Left ventricle myocardium superior (tissue), 1 donor: ENCODE measurements around the gene FAM90A1. TPM values are rescaled to one million over a fixed set of nuclear protein-coding genes. Genes with fewer than 3 reads are reported as not detected.
"Not testable (repeated sequence)": the region's sequence is repeated elsewhere in the genome, so short reads cannot be mapped to it uniquely, and the experiment has no call there.

Experiments
- ATAC-seq: fragments of 200-7000 bp; cut with Tn5 transposase; one replicate; pipeline ENCODE4 v1.9.1; 2020; ENCODE audit warnings: mild to moderate bottlenecking, moderate library complexity
- DNase-seq: peaks from one replicate; pipeline ENCODE4 v3.0.0-alpha.2; 2020
- intact Hi-C: fragments of 100-400 bp; cut with micrococcal nuclease; formaldehyde crosslinking; loops from one replicate; pipeline ENCODE4 v1.11.0; 2022
- total RNA-seq: library from RNA; stranded (reverse); fragmentation: NEBNext Ultra II Directional; extraction: Animal tissue kit (Norgen Biotek cat#: 25700); gene quantifications from one replicate; pipeline ENCODE4 v1.2.1, GENCODE V29; 2021
- donor health status: DM: no; HTN: yes; CAD: no; lungs with severe emphysema.

The FAM90A1 gene
- total RNA-seq, 1 donor from 2014 or later = not detected

- DNase-seq, intact Hi-C loops, ATAC-seq: not testable (repeated sequence)
Observed at GRCh38 chr12:8235316-8236157, 8.1 kb upstream of the FAM90A1 start.

GRCh38 chr12:8234746-8235145, 7.3 kb upstream of the FAM90A1 start:
- intact Hi-C loops, ATAC-seq: not testable (repeated sequence)

GRCh38 chr12:8233935-8234495, 6.6 kb upstream of the FAM90A1 start:
- DNase-seq, intact Hi-C loops: not testable (repeated sequence)

More at GRCh38 chr12:8234746-8235145, 7.3 kb upstream of the FAM90A1 start:
- not testable (repeated sequence) for DNase-seq

GRCh38 chr12:8233300-8233855, 6.0 kb upstream of the FAM90A1 start:
- DNase-seq, intact Hi-C loops, ATAC-seq: not testable (repeated sequence)

More at GRCh38 chr12:8233935-8234495, 6.6 kb upstream of the FAM90A1 start:
- ATAC-seq = not testable (repeated sequence)

DNA sequence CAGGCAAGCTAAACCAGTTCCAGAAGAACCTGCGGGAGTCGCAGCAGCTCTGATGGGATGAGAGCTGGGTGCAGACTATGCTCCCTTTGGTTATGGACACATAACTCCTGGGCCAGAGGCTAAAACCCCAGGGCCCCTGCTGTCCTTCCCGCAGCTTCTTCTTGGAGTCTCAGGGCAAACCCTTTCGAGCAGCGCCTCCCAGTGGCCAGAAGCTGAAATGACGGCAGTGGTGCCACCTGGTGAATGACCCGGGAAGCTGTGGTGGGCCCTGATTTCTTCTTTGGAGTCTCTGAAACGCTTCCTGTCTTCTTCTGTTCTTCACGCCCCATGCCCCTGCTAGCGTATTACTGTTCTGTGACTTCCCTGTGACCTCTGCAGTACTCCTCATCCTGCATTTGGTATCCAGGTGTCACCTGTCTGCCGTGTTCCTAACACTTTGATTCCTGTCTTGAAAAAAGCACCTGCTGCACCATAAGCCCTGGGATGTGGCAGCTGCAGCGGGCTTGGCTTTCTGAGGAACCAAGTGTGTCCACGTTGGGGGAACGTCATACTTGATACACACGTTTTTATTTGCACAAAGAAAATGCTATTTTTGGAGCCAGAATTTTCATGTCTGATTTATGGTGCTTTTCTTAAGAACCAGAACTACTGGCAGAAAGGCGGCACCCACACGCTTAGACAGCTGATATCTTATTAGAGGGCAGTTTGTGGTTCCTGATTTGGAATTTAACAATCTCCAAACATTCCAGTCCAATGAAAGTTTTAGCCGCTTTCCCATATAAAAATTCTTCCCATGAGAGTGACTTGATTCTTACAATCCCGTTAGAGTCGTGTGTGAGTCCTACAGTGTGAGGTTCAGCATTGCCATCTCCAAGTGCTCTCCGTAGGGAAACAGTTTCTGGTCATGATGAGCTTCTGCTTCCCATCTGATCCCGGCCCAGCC, 4.5 kb upstream of the FAM90A1 start:
- ATAC-seq, intact Hi-C loops: not testable (repeated sequence)
- DNase-seq = peak; percentile 48

DNA sequence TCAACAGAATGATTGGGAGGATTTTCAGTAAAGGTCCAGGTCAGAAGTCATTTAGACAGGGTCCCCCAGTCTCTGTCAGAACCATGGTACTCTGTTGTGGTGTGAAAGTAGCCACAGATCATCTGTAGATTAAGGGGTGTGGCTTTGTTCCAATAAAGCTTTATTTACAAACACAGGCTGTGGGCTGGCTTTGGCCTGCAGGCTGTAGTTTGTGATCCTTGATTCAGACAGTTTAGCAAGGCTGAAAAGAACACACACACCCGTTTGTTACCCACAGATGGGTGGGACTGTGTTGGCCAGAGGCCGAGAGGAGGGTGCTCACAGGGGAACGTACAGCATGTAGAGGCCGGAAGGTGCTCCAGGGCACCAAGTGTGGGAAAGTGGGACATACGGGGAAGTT, 3.6 kb upstream of the FAM90A1 start:
- intact Hi-C loops, ATAC-seq, DNase-seq: not testable (repeated sequence)

DNA sequence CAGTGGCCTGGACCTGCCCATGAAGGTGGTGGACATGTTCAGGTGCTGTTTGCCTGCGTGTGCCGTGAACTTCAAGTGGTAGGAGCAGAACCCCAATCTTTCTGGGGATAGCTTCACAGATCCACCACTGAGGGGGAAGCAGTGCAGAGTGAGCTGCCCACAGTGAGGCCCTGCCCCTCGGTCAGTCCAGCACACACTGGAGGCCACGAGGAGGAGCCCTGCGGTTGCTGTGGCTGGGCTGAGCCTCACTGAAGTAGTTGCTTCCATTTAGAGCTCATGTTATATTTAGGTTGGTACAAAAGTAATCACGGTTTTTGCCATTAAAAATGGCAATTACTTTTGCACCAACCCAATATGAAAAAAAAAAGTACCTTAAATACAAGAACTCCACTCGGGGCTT, 2.1 kb upstream of the FAM90A1 start:
- intact Hi-C loops, DNase-seq, ATAC-seq: not testable (repeated sequence)

DNA sequence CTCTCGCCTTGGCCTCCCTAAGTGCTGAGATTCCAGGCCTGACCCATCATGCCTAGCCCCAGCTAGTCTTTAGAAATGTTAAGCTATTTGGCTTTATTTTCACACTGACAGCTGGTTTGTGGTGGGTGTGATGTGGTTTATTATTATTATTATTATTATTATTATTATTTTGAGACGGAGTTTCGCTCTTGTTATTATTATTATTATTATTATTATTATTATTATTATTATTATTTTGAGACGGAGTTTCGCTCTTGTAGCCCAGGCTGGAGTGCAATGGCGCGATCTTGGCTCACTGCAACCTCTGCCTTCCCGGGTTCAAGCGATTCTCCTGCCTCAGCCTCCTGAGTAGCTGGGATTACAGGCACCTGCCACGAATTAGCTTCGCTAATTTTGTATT, 1.2 kb upstream of the FAM90A1 start:
- intact Hi-C loops, DNase-seq, ATAC-seq: not testable (repeated sequence)

GRCh38 chr12:8227732-8228077, 287 bp upstream of the FAM90A1 start:
- ATAC-seq, DNase-seq, intact Hi-C loops: not testable (repeated sequence)

DNA sequence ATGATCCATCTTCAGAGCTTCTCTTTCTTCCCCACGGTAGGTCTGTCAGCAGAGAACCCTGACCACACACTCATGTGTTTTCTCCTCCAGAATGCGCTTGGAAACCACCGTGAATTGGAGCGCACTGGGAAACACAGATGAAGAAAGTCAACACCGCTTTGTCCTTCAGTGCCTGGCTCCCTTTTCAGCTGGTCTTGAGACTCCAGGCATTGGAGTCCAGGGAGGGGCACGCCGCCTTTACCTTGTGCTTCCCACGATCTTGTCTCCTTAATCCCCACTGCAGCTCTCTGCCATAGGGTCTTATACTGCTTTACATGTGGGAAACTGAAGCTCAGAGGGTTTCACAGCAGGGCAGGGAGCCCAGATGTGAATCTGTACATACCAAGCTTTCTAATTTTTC, 1.1 kb downstream of the FAM90A1 start:
- ATAC-seq (no peak), DNase-seq (no peak)
- intact Hi-C loops = no loop called here

- intact Hi-C loops, DNase-seq, ATAC-seq: not testable (repeated sequence)
Observed at GRCh38 chr12:8224782-8225181, 2.6 kb downstream of the FAM90A1 start.

DNA sequence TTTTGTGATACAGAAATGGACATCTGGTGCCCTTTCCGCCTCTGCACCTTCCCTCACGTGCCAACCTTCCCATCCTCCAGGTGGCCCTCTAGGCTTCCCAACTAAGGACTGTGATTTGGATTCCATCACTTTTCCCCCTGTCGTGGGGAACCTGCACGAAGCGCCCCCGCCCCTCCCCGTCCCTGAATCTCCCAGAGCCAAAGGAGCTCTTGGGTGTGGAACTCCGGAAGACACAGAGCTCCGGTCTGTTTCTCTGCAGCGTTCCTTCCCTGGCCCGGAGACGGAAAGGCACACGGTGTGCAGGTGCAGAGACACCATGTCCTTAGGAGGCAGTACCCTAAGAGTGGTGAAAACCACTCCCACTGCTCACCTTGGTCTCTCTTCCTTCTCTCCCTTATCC, 3.8 kb downstream of the FAM90A1 start:
- ATAC-seq, intact Hi-C loops, DNase-seq: not testable (repeated sequence)

DNA sequence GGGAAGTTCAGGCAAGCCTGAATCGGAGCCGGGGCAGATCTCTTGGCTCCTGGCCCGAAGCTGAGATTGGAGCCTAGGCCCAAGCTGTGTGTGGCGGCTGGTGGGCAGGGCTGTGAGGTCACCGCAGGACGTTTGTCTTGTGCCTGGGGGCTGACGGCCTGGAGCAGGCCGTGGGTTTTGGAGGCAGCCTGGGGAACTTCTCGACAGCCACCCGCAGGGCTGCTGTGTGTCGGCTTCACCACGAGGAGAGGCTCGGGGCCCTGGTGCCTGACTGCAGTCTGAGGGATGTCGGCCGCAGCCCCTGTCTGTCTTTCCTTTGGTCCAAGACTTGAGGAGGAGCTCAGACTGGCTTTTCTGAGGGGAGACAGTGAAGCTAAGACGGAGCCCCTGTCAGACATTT, 5.1 kb downstream of the FAM90A1 start:
- ATAC-seq, intact Hi-C loops, DNase-seq: not testable (repeated sequence)

DNA sequence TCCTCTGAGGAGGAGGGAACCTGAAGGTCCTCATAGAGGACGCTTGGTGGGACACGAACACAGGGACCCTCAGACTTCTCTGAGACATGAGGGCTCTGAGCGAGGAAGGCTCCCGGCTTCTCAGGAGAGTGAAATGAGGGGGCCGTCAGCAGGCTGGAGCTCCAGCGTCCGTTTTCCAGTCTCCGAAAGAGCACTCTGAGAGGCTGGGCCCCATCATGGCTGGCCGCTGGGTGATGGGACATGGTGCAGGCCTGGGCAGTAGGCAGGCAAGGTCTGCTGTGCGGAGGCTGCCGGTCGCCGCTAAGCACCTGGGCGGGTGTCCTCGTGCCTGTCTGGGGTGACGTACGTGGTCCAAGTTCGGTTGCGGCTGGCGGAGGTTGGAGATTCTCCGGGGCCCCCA, 5.6 kb downstream of the FAM90A1 start:
- intact Hi-C loops, ATAC-seq, DNase-seq: not testable (repeated sequence)

DNA sequence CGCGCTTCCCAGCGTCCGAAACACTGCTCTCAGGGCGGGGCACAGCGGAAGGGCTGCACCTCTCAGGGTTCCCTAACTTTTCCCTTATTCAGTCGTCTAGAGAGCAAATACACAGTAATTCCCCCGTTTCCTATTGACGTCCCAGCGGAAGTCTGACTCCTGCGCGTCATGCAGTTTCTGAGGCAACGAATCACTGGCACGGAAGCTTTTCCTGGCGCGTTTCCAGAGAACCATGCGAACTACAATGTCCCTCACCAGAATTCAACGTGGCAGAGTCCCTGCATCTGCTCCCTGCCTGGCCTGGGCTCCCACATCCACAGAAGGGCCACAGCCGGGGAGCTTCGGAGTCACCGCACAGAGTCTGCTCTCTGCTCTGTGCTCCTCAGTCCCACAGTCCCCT, 6.0 kb downstream of the FAM90A1 start:
- ATAC-seq, intact Hi-C loops, DNase-seq: not testable (repeated sequence)

DNA sequence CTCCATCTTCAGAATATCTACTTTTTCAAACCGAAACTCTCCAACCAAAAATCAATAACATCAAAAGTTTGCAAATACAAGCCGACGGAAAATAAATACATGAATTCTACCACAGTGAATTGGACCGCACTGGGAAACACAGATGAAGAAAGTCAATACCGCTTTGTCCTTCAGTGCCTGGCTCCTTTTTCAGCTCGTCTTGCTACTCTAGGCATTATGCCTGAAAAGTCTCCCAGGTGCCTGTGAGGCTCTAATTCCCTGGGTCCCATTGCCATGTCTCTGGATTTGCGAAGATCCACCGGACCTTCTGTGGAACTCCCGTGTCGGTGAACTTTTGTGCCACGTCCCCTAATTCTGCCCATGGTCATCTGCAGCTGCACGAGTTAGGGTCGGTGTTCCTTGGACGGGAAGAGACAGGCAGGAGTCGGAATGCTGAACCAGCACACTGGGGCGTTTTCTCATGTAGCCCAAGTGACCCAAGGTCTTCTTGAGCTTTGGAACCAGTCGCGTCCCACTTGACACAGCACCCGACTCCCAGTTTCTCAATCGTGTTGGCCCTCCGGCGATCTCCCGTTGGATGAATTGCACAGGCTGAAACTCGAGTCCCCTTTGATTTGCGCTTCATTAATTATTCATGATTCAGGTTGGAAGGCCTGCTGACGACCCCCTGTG, 8.6 kb downstream of the FAM90A1 start:
- ATAC-seq, DNase-seq, intact Hi-C loops: not testable (repeated sequence)

GRCh38 chr12:8197685-8198308, 29.6 kb downstream of the FAM90A1 start:
- intact Hi-C loops, ATAC-seq: not testable (repeated sequence)

GRCh38 chr12:8188088-8188487, 39.3 kb downstream of the FAM90A1 start:
- DNase-seq, ATAC-seq, intact Hi-C loops: not testable (repeated sequence)

More at GRCh38 chr12:8197685-8198308, 29.6 kb downstream of the FAM90A1 start:
- DNase-seq = not testable (repeated sequence)
